LNCaP clone FGC (cell line): ENCODE results near the gene GPR55.

Experiments
- DNase-seq: peaks from one replicate; pipeline ENCODE4 v3.0.0-alpha.2; 2011; ENCODE audit warnings: low read depth
- H3K4me3 ChIP-seq: 2 replicates; pipeline ENCODE4 v1.5.1; 2011; ENCODE audit warnings: mild to moderate bottlenecking, low read depth, low read length, control low read depth
- CTCF ChIP-seq: IDR thresholded peaks from 2 replicates; pipeline ENCODE4 v1.5.1; 2012; ENCODE audit warnings: mild to moderate bottlenecking; ENCODE audit not compliant: control insufficient read depth, insufficient read depth; ENCODE audit errors: extremely low read depth

Gene GPR55

GRCh38 chr2:230942920-230943896 lies 18.2 kb upstream of the GPR55 start:
- TF ChIP-seq CTCF: no peak
- H3K4me3 ChIP-seq: no peak overlapping the region
- no peak for DNase-seq

DNA sequence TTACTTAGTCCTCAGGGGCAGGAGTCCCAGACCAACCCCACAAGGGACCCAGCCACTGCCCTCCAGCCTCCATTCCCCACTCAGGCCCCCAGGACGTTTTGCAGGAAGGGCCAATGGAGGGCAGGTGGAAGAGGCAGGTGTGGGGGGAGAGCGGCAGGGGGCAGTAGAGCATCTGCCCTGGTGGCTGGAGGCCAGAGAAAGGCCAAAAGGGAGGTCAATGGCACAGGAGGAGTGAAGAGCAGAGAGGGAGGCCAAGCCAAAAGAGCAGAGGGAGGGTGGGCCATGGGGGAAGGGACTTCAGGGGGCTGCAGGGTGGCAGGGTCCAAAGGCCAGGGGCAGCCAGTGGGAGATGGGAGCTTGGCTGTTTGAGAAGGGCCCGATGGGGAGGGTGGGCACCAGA lies 17.3 kb upstream of the GPR55 start:
- no peak for DNase-seq
- no peak overlapping the region for H3K4me3 ChIP-seq
- TF ChIP-seq CTCF: no peak

DNA sequence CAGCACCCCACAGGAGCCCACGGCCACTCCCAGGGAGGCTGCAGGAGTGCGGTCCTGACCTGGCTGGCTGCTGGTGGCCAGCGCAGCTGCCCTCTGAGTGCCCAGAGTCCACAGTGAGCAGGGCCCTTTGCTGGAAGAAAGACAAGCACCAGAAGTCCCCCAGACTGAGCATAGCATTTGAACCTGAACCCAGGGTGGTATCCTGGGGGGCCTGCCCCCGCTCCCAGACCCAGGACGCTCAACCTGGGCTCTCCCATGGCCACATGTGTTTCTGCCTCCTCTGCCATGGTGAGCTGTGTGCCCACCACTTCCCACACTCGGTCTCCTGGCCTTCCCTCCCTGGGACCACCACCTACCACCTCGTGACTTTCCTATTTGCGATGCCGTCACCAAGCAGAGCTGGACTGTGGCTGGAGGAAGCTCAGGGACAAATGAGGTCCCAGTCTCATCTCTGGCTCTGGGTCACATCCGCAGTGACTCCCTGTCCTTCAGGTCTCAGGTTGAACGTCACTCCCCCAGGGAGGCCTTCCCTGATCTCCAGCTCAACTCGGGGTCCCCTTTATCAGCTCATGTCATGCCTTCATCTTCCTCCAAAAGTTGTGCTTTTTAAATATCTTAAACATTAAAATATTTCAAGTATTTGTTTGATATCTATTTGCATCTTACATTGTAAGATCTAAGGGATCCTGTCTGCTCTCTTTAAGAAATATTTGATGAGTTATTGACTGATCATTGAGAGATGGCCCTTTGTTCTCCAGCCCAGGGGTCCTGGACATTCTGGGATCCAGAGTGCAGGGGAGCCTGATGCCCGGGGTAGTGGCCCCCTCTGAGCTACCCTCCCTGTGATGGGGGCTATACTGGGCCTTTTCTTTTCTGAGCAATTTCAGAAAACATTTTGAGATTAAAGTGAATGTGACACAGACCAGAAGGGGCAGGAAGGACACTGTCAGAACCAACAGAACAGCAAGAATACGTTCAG lies 16.4 kb upstream of the GPR55 start:
- no peak overlapping the region for H3K4me3 ChIP-seq
- DNase-seq: no peak
- TF ChIP-seq CTCF: no peak

- TF ChIP-seq CTCF: no peak
- no peak for DNase-seq
- no peak overlapping the region for H3K4me3 ChIP-seq
These were observed 15.4 kb upstream of the GPR55 start for GRCh38 chr2:230940471-230940815.

GRCh38 chr2:230939691-230940470 lies 14.8 kb upstream of the GPR55 start:
- no peak for TF ChIP-seq CTCF
- DNase-seq: no peak
- H3K4me3 ChIP-seq: no peak overlapping the region

DNA sequence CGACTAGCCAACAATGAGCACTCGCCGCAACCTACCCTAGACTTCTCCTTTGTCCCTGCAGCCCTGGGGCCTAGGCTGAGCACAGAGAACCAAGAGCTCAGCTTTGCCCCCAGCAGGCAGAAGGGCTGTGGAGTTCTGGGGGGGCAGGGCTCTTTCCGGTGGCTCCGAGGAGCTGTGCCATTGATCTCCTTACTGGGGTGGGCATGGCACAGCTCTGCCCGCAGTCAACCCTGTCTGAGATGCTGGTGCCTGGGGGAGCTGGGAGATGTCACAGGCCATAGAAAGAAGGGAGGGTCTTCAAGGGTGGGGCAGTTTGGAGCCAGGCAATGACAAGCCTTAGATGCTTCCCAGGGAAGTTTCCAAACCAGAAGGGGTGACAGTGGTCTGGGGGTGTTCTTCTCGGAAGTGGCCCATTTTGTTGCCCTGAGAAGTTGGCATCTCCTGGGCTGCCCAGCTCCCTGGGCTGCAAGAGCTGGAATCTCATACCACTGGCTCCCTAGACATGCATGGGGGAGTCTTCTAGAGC lies 14.1 kb upstream of the GPR55 start:
- no peak for DNase-seq
- no peak for TF ChIP-seq CTCF
- H3K4me3 ChIP-seq: no peak overlapping the region
